ENCODE measurements around the gene PRKCA. TPM values are rescaled to one million over a fixed set of nuclear protein-coding genes. Genes with fewer than 3 reads are reported as not detected.

Gene PRKCA
- total and polyA plus RNA-seq, 12 donors = 1.6 to 27.6 (median 10.5) TPM

GRCh38 chr17:66467766-66468165 lies 165.4 kb downstream of the PRKCA start:
- 76 to 87% methylated on average over 6 of the region's 6 CpGs for WGBS, 2 donors
- no peak for DNase-seq
- no peaks in the 10 kb centered on the region for H3K27me3 ChIP-seq
- ATAC-seq = no peak
- no peaks in the 10 kb centered on the region for H3K9me3 ChIP-seq
- H3K36me3 ChIP-seq = no peaks in the 10 kb centered on the region
- H3K4me3 ChIP-seq = no peak overlapping the region
- peaks cover 0 to 69% (median 26%) of the 10 kb centered on the region in 9 donors for H3K4me1 ChIP-seq
- TF ChIP-seq CTCF (IDR thresholded peaks at IDR 0.05) = no peak
- H3K27ac ChIP-seq = peak overlapping the region in 1 of 10 donors; percentile 44
- intact Hi-C loops (cut with DNase I) = no loop called here

GRCh38 chr17:66468241-66469087 lies 166.1 kb downstream of the PRKCA start:
- Histone ChIP-seq H3K27me3 (no peaks in the 10 kb centered on the region), H3K36me3 (no peaks in the 10 kb centered on the region), H3K9me3 (no peaks in the 10 kb centered on the region), H3K4me1 (peaks cover 0 to 63% (median 26%) of the 10 kb centered on the region in 9 donors), H3K27ac (peak overlapping the region in 2 of 10 donors; percentile 5 to 55), H3K4me3 (no peak overlapping the region)
- 52 to 60% methylated on average over 5 of the region's 5 CpGs for WGBS, 2 donors
- TF ChIP-seq CTCF (IDR thresholded peaks at IDR 0.05) = no peak
- ATAC-seq = peak in 7 of 8 donors; percentile 47 to 77 (median 66)
- DNase-seq = no peak
- intact Hi-C loops (cut with DNase I) = no loop called here

- WGBS, 2 donors = 33% methylated on average over 3 of the region's 3 CpGs
- intact Hi-C loops (cut with DNase I) = no loop called here
- peaks cover 0 to 62% (median 26%) of the 10 kb centered on the region in 9 donors for H3K4me1 ChIP-seq
- TF ChIP-seq CTCF (IDR thresholded peaks at IDR 0.05) = no peak
- no peaks in the 10 kb centered on the region for H3K9me3 ChIP-seq
- H3K27ac ChIP-seq = peak overlapping the region in 2 of 10 donors; percentile 5 to 55
- ATAC-seq (peak in 1 of 8 donors; percentile 14), DNase-seq (peak in 1 of 2 donors; percentile 10)
- H3K36me3 ChIP-seq = no peaks in the 10 kb centered on the region
- H3K4me3 ChIP-seq = no peak overlapping the region
- H3K27me3 ChIP-seq = no peaks in the 10 kb centered on the region
Observed at GRCh38 chr17:66469088-66469442, 166.7 kb downstream of the PRKCA start.

- Histone ChIP-seq H3K27me3 (no peaks in the 10 kb centered on the region), H3K27ac (peak overlapping the region in 2 of 10 donors; percentile 5 to 18), H3K36me3 (no peaks in the 10 kb centered on the region), H3K4me3 (no peak overlapping the region), H3K4me1 (peaks cover 0 to 62% (median 26%) of the 10 kb centered on the region in 9 donors), H3K9me3 (no peaks in the 10 kb centered on the region)
- DNase-seq = no peak
- no peak for TF ChIP-seq CTCF (IDR thresholded peaks at IDR 0.05)
- 84 to 86% methylated on average over 1 of the region's 1 CpG for WGBS, 2 donors
- intact Hi-C loops (cut with DNase I) = no loop called here
- no peak for ATAC-seq
Observed at GRCh38 chr17:66469461-66469860, 167.0 kb downstream of the PRKCA start.

Data from heart right ventricle (tissue), 16 donors.